HEK293 (cell line): Measurements from ENCODE around the gene LOXL1.
A peak's percentile ranks its signal among the peaks of the same experiment; 100 is the strongest.

Source experiments
- BCL11A ChIP-seq: fragments of 450-650 bp; formaldehyde crosslinking; IDR thresholded peaks from 2 replicates; pipeline ENCODE4 v1.5.1; 2016; ENCODE audit warnings: low read depth, missing biosample characterization, missing genetic modification characterization
- KLF9 ChIP-seq: fragments of 450-650 bp; formaldehyde crosslinking; IDR thresholded peaks from 2 replicates; pipeline ENCODE4 v1.5.1; 2016; ENCODE audit warnings: missing biosample characterization, missing genetic modification characterization, low read depth
- MEIS1 ChIP-seq: sonication (generic); formaldehyde crosslinking; IDR thresholded peaks from 2 replicates; pipeline ENCODE4 v1.8.1; 2022; ENCODE audit warnings: missing genetic modification reagents, mild to moderate bottlenecking, borderline replicate concordance
- PRDM2 ChIP-seq: fragments of 450-650 bp; formaldehyde crosslinking; IDR thresholded peaks from 2 replicates; pipeline ENCODE4 v1.5.1; 2016; ENCODE audit warnings: missing biosample characterization, missing genetic modification characterization, borderline replicate concordance
- SP7 ChIP-seq: fragments of 450-650 bp; formaldehyde crosslinking; IDR thresholded peaks from 2 replicates; pipeline ENCODE4 v1.5.1; 2016; ENCODE audit warnings: missing biosample characterization, missing genetic modification characterization
- ZBTB20 ChIP-seq: fragments of 450-650 bp; formaldehyde crosslinking; IDR thresholded peaks from 2 replicates; pipeline ENCODE4 v1.5.1; 2016; ENCODE audit warnings: missing biosample characterization, missing genetic modification characterization
- ZBTB49 ChIP-seq: fragments of 450-650 bp; formaldehyde crosslinking; IDR thresholded peaks from 2 replicates; pipeline ENCODE4 v1.5.1; 2016; ENCODE audit warnings: missing biosample characterization, missing genetic modification characterization, low read depth
- ZBTB7A ChIP-seq: fragments of 450-650 bp; formaldehyde crosslinking; IDR thresholded peaks from 2 replicates; pipeline ENCODE4 v1.5.1; 2016; ENCODE audit warnings: low read depth, missing biosample characterization, missing genetic modification characterization
- ZFP3 ChIP-seq: fragments of 450-650 bp; formaldehyde crosslinking; IDR thresholded peaks from 2 replicates; pipeline ENCODE4 v1.5.1; 2016; ENCODE audit warnings: low read depth, missing biosample characterization, missing genetic modification characterization
- ZFP69B ChIP-seq: fragments of 450-650 bp; formaldehyde crosslinking; IDR thresholded peaks from 2 replicates; pipeline ENCODE4 v1.5.1; 2016; ENCODE audit warnings: missing biosample characterization, missing genetic modification characterization
- ZIC2 ChIP-seq: fragments of 450-650 bp; formaldehyde crosslinking; IDR thresholded peaks from 2 replicates; pipeline ENCODE4 v1.5.1; 2016; ENCODE audit warnings: missing biosample characterization, missing genetic modification characterization
- ZNF10 ChIP-seq: fragments of 450-650 bp; formaldehyde crosslinking; IDR thresholded peaks from 2 replicates; pipeline ENCODE4 v1.5.1; 2017; ENCODE audit warnings: missing biosample characterization, missing genetic modification characterization
- ZNF148 ChIP-seq: fragments of 450-650 bp; formaldehyde crosslinking; IDR thresholded peaks from 2 replicates; pipeline ENCODE4 v1.5.0; 2017; ENCODE audit warnings: missing biosample characterization, missing genetic modification characterization, borderline replicate concordance
- ZNF280C ChIP-seq: fragments of 450-650 bp; formaldehyde crosslinking; IDR thresholded peaks from 2 replicates; pipeline ENCODE4 v1.5.1; 2016; ENCODE audit warnings: missing biosample characterization, missing genetic modification characterization
- ZNF324 ChIP-seq: fragments of 450-650 bp; formaldehyde crosslinking; IDR thresholded peaks from 2 replicates; pipeline ENCODE4 v1.5.1; 2016; ENCODE audit warnings: missing biosample characterization, missing genetic modification characterization
- ZNF335 ChIP-seq: fragments of 450-650 bp; formaldehyde crosslinking; conservative IDR thresholded peaks from 2 replicates; pipeline ENCODE4 v1.5.1; 2016; ENCODE audit warnings: missing biosample characterization, missing genetic modification characterization
- ZNF362 ChIP-seq: fragments of 450-650 bp; formaldehyde crosslinking; IDR thresholded peaks from 2 replicates; pipeline ENCODE4 v1.5.1; 2016; ENCODE audit warnings: missing biosample characterization, missing genetic modification characterization
- ZNF514 ChIP-seq: fragments of 450-650 bp; formaldehyde crosslinking; IDR thresholded peaks from 2 replicates; pipeline ENCODE4 v1.5.1; 2016; ENCODE audit warnings: missing biosample characterization, missing genetic modification characterization
- ZNF529 ChIP-seq: fragments of 450-650 bp; formaldehyde crosslinking; IDR thresholded peaks from 2 replicates; pipeline ENCODE4 v1.5.1; 2017; ENCODE audit warnings: missing genetic modification characterization, missing biosample characterization; ENCODE audit not compliant: insufficient replicate concordance
- ZNF555 ChIP-seq: fragments of 450-650 bp; formaldehyde crosslinking; conservative IDR thresholded peaks from 2 replicates; pipeline ENCODE4 v1.5.1; 2017; ENCODE audit warnings: missing biosample characterization, mild to moderate bottlenecking, missing genetic modification characterization, inconsistent platforms
- ZSCAN16 ChIP-seq: fragments of 450-650 bp; formaldehyde crosslinking; IDR thresholded peaks from 2 replicates; pipeline ENCODE4 v1.5.1; 2016; ENCODE audit warnings: missing biosample characterization, missing genetic modification characterization

The LOXL1 gene

GRCh38 chr15:73983211-73983727, 57.0 kb downstream of the LOXL1 start (continued):
- TF ChIP-seq ZBTB49 (tag by site-specific recombination) (no peak), KLF9 (tag by site-specific recombination) (no peak), ZNF280C (tag by site-specific recombination) (no peak), ZNF148 (tag by site-specific recombination) (no peak), ZNF555 (tag by site-specific recombination) (no peak), ZFP69B (tag by site-specific recombination) (0 out of 2 replicates have a peak, but pooled peaks have one; percentile 16), PRDM2 (tag by site-specific recombination) (no peak), SP7 (tag by site-specific recombination) (0 out of 2 replicates have a peak, but pooled peaks have one; percentile 15), ZIC2 (peak; percentile 78), ZNF362 (tag by site-specific recombination) (no peak), ZFP3 (tag by site-specific recombination) (no peak), MEIS1 (CRISPR knock-in tag) (no peak), BCL11A (no peak), ZNF514 (tag by site-specific recombination) (no peak), ZBTB20 (peak; percentile 80), ZNF324 (tag by site-specific recombination) (no peak), ZNF529 (tag by site-specific recombination) (no peak), ZNF335 (tag by site-specific recombination) (peak; percentile 77), ZBTB7A (no peak), ZSCAN16 (tag by site-specific recombination) (no peak), ZNF10 (tag by site-specific recombination) (no peak)
